WERI-Rb-1 (cell line): Measurements from ENCODE around the gene FANCL.

Source experiments
- DNase-seq: peaks from one replicate; pipeline ENCODE4 v3.0.0-alpha.2; 2020
- H3K27ac ChIP-seq: fragments of 250-450 bp; sonication (Bioruptor Pico); 2 replicates; pipeline ENCODE4 v1.5.1; 2020; ENCODE audit warnings: mild to moderate bottlenecking, moderate library complexity
- H3K27me3 ChIP-seq: fragments of 250-450 bp; sonication (Bioruptor Pico); 2 replicates; pipeline ENCODE4 v1.5.1; 2021; ENCODE audit warnings: mild to moderate bottlenecking, low read depth, moderate library complexity; ENCODE audit not compliant: insufficient read depth, severe bottlenecking
- H3K36me3 ChIP-seq: fragments of 250-450 bp; sonication (Bioruptor Pico); 2 replicates; pipeline ENCODE4 v1.5.1; 2020; ENCODE audit warnings: mild to moderate bottlenecking, moderate library complexity
- H3K4me3 ChIP-seq: 2 replicates; pipeline ENCODE4 v1.5.1; 2011; ENCODE audit warnings: low read depth, mild to moderate bottlenecking, control low read depth, low read length
- H3K9me3 ChIP-seq: fragments of 250-450 bp; sonication (Bioruptor Pico); 2 replicates; pipeline ENCODE4 v1.5.1; 2021; ENCODE audit warnings: mild to moderate bottlenecking, moderate library complexity; ENCODE audit not compliant: severe bottlenecking
- CTCF ChIP-seq: IDR thresholded peaks from 2 replicates; pipeline ENCODE4 v1.5.1; 2011; ENCODE audit warnings: low read depth, mild to moderate bottlenecking, control low read depth, inconsistent platforms, low read length

Gene FANCL

GRCh38 chr2:58237741-58238140 lies 3.4 kb downstream of the FANCL start:
- Histone ChIP-seq H3K27ac (no peak overlapping the region), H3K9me3 (peaks cover 5% of the 10 kb centered on the region), H3K4me3 (no peak overlapping the region), H3K27me3 (no peaks in the 10 kb centered on the region), H3K36me3 (peaks cover 14% of the 10 kb centered on the region)
- no peak for DNase-seq
- TF ChIP-seq CTCF, result no peak

- Histone ChIP-seq H3K27me3 (no peaks in the 10 kb centered on the region), H3K36me3 (peaks cover 14% of the 10 kb centered on the region), H3K27ac (no peak overlapping the region), H3K4me3 (no peak overlapping the region), H3K9me3 (no peaks in the 10 kb centered on the region)
- DNase-seq, result no peak
- TF ChIP-seq CTCF, result no peak
Measured at GRCh38 chr2:58235984-58236383, 5.1 kb downstream of the FANCL start.

- Histone ChIP-seq H3K4me3 (no peak overlapping the region), H3K27me3 (no peaks in the 10 kb centered on the region), H3K9me3 (no peaks in the 10 kb centered on the region), H3K27ac (no peak overlapping the region), H3K36me3 (peaks cover 21% of the 10 kb centered on the region)
- TF ChIP-seq CTCF, result no peak
- DNase-seq, result no peak
Measured at GRCh38 chr2:58235170-58235569, 6.0 kb downstream of the FANCL start.

GRCh38 chr2:58228299-58228698 lies 12.8 kb downstream of the FANCL start:
- no peak overlapping the region for H3K4me3 ChIP-seq
- DNase-seq, result no peak
- peaks cover 50% of the 10 kb centered on the region for H3K36me3 ChIP-seq
- H3K27ac ChIP-seq, result no peak overlapping the region
- H3K9me3 ChIP-seq, result no peaks in the 10 kb centered on the region
- no peaks in the 10 kb centered on the region for H3K27me3 ChIP-seq
- TF ChIP-seq CTCF, result no peak

GRCh38 chr2:58227171-58227917 lies 13.8 kb downstream of the FANCL start:
- H3K4me3 ChIP-seq, result no peak overlapping the region
- H3K27me3 ChIP-seq, result no peaks in the 10 kb centered on the region
- H3K27ac ChIP-seq, result no peak overlapping the region
- H3K9me3 ChIP-seq, result no peaks in the 10 kb centered on the region
- DNase-seq, result no peak
- no peak for TF ChIP-seq CTCF
- H3K36me3 ChIP-seq, result peaks cover 52% of the 10 kb centered on the region

- DNase-seq, result no peak
- no peak for TF ChIP-seq CTCF
- no peak overlapping the region for H3K4me3 ChIP-seq
- H3K9me3 ChIP-seq, result no peaks in the 10 kb centered on the region
- no peaks in the 10 kb centered on the region for H3K27me3 ChIP-seq
- no peak overlapping the region for H3K27ac ChIP-seq
- peaks cover 38% of the 10 kb centered on the region for H3K36me3 ChIP-seq
Measured at GRCh38 chr2:58221909-58222308, 19.2 kb downstream of the FANCL start.
